Esophagus squamous epithelium (tissue), 4 donors: ENCODE measurements around the gene S100A3.

ENCODE experiments used
- POLR2A ChIP-seq, 4 donors: fragments of 450-650 bp; IDR thresholded peaks; one replicate each; pipeline ENCODE4 v1.6.1; 2017; ENCODE audit warnings: antibody characterized with exemption in 4 of 4, mild to moderate bottlenecking in 4 of 4, moderate library complexity in 3 of 4
- TF ChIP-seq, protein P1 (sequence below), 6 experiments: fragments of 450-650 bp in 4 of 6; fragments of 200-600 bp in 2 of 6; sonication (generic) in 2 of 6; IDR thresholded peaks; one replicate each; pipeline ENCODE4 v1.5.1; 2016 to 2019; ENCODE audit warnings: antibody characterized with exemption in 6 of 6, mild to moderate bottlenecking in 4 of 6, moderate library complexity in 4 of 6

DNA sequence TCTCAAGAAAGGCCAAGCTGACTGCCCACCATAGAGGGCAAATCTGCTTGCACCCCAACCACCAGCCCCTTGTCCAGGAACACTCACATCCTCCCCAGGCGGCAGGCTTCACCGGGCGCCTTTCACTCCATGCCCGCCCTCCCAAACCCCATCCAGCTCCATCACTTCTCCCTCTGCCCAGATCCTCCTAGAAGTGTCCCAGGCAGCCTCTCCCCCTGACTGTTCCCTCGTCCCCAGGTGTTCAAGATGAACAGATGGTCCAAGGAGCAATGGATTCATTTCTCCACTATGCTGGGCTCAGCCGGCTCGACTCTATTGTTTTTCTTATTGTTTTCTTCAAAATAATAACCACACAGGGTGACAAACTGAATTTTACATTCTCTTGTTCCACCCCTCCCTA lies 35.4 kb downstream of the S100A3 start:
- TF ChIP-seq, protein P1, sequence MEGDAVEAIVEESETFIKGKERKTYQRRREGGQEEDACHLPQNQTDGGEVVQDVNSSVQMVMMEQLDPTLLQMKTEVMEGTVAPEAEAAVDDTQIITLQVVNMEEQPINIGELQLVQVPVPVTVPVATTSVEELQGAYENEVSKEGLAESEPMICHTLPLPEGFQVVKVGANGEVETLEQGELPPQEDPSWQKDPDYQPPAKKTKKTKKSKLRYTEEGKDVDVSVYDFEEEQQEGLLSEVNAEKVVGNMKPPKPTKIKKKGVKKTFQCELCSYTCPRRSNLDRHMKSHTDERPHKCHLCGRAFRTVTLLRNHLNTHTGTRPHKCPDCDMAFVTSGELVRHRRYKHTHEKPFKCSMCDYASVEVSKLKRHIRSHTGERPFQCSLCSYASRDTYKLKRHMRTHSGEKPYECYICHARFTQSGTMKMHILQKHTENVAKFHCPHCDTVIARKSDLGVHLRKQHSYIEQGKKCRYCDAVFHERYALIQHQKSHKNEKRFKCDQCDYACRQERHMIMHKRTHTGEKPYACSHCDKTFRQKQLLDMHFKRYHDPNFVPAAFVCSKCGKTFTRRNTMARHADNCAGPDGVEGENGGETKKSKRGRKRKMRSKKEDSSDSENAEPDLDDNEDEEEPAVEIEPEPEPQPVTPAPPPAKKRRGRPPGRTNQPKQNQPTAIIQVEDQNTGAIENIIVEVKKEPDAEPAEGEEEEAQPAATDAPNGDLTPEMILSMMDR (IDR thresholded peaks at IDR 0.05) = no peak
- TF ChIP-seq POLR2A (IDR thresholded peaks at IDR 0.05) = no peak
